Type B pancreatic cell (in vitro differentiated cells): ENCODE measurements around the gene POU6F2. TPM values are rescaled to one million over a fixed set of nuclear protein-coding genes. Genes with fewer than 3 reads are reported as not detected.

ENCODE experiments used
- DNase-seq: peaks from one replicate; pipeline ENCODE4 v3.0.0; 2021; ENCODE audit warnings: mixed read lengths; ENCODE audit not compliant: unreplicated experiment; ENCODE audit errors: extremely low spot score
- H3K27ac Mint-ChIP-seq: 2 replicates; pipeline ENCODE4 v1.8.0; 2021; ENCODE audit warnings: mild to moderate bottlenecking, mixed read lengths
- H3K27me3 Mint-ChIP-seq: 2 replicates; pipeline ENCODE4 v1.8.0; 2021; ENCODE audit warnings: mixed read lengths
- H3K36me3 Mint-ChIP-seq: 2 replicates; pipeline ENCODE4 v1.8.0; 2021; ENCODE audit warnings: mixed read lengths
- H3K4me1 Mint-ChIP-seq: one replicate; pipeline ENCODE4 v1.8.0; 2021; ENCODE audit warnings: mixed read lengths; ENCODE audit not compliant: unreplicated experiment
- H3K4me3 Mint-ChIP-seq: 2 replicates; pipeline ENCODE4 v1.8.0; 2021; ENCODE audit warnings: mild to moderate bottlenecking, mixed read lengths
- H3K9me3 Mint-ChIP-seq: 2 replicates; pipeline ENCODE4 v1.8.0; 2021; ENCODE audit warnings: mixed read lengths
- total RNA-seq: library from RNA; stranded (reverse); gene quantifications from 2 replicates; pipeline ENCODE4 v1.2.1, GENCODE V29; 2021; ENCODE audit warnings: low replicate concordance
- TF ChIP-seq, protein P1 (sequence below): fragments of 200-600 bp; sonication (generic); conservative IDR thresholded peaks from 2 replicates; pipeline ENCODE4 v1.5.0; 2021; ENCODE audit warnings: antibody characterized with exemption, mild to moderate bottlenecking

POU6F2 gene
- total RNA-seq, 1 donor from 2014 or later, result 1.4 TPM

DNA sequence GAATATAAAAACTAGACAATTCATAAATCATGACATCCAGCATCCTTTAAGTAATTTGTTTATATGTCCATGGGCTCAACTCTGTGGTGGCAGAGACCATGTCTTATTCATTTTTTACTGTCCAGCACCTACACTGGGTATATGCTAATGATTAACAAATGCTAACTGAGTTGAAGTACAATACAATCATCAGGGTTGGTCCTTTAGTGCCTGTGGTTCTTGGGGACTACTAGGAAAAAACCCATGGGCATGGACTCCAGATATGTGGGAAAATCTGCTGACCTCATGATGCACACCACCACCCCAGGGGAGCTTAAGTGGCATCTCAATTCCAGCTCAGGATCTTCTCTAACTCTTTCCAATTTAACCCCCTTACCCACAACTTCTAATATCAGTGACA, 503.2 kb downstream of the POU6F2 start:
- H3K36me3 Mint-ChIP-seq, result no peaks in the 10 kb centered on the region
- TF ChIP-seq, protein P1, sequence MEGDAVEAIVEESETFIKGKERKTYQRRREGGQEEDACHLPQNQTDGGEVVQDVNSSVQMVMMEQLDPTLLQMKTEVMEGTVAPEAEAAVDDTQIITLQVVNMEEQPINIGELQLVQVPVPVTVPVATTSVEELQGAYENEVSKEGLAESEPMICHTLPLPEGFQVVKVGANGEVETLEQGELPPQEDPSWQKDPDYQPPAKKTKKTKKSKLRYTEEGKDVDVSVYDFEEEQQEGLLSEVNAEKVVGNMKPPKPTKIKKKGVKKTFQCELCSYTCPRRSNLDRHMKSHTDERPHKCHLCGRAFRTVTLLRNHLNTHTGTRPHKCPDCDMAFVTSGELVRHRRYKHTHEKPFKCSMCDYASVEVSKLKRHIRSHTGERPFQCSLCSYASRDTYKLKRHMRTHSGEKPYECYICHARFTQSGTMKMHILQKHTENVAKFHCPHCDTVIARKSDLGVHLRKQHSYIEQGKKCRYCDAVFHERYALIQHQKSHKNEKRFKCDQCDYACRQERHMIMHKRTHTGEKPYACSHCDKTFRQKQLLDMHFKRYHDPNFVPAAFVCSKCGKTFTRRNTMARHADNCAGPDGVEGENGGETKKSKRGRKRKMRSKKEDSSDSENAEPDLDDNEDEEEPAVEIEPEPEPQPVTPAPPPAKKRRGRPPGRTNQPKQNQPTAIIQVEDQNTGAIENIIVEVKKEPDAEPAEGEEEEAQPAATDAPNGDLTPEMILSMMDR, result no peak
- H3K27me3 Mint-ChIP-seq, result no peaks in the 10 kb centered on the region
- H3K9me3 Mint-ChIP-seq, result no peaks in the 10 kb centered on the region
- no peak overlapping the region for H3K27ac Mint-ChIP-seq
- no peak for DNase-seq
- H3K4me3 Mint-ChIP-seq, result no peak overlapping the region
- no peaks in the 10 kb centered on the region for H3K4me1 Mint-ChIP-seq

- H3K27me3 Mint-ChIP-seq, result peaks cover 12% of the 10 kb centered on the region
- no peak overlapping the region for H3K27ac Mint-ChIP-seq
- no peaks in the 10 kb centered on the region for H3K9me3 Mint-ChIP-seq
- TF ChIP-seq, protein P1, result no peak
- H3K4me1 Mint-ChIP-seq, result peaks cover 8% of the 10 kb centered on the region
- H3K4me3 Mint-ChIP-seq, result no peak overlapping the region
- H3K36me3 Mint-ChIP-seq, result no peaks in the 10 kb centered on the region
- DNase-seq, result no peak
Observed at GRCh38 chr7:39488467-39489393, 511.0 kb downstream of the POU6F2 start.

- Mint-ChIP-seq H3K4me3 (no peak overlapping the region), H3K27ac (no peak overlapping the region), H3K27me3 (peaks cover 12% of the 10 kb centered on the region), H3K4me1 (peaks cover 8% of the 10 kb centered on the region), H3K36me3 (no peaks in the 10 kb centered on the region), H3K9me3 (no peaks in the 10 kb centered on the region)
- DNase-seq, result no peak
- TF ChIP-seq, protein P1, result no peak
Observed at GRCh38 chr7:39490296-39490695, 512.6 kb downstream of the POU6F2 start.

- TF ChIP-seq, protein P1, result no peak
- Mint-ChIP-seq H3K9me3 (no peaks in the 10 kb centered on the region), H3K27ac (no peak overlapping the region), H3K4me3 (no peak overlapping the region), H3K4me1 (peaks cover 8% of the 10 kb centered on the region), H3K36me3 (no peaks in the 10 kb centered on the region), H3K27me3 (peaks cover 8% of the 10 kb centered on the region)
- DNase-seq, result no peak
Observed at GRCh38 chr7:39493934-39494333, 516.2 kb downstream of the POU6F2 start.

GRCh38 chr7:39501358-39501757, 523.6 kb downstream of the POU6F2 start:
- Mint-ChIP-seq H3K27me3 (peaks cover 4% of the 10 kb centered on the region), H3K36me3 (no peaks in the 10 kb centered on the region), H3K4me1 (peaks cover 4% of the 10 kb centered on the region)

More at GRCh38 chr7:39501358-39501757, 523.6 kb downstream of the POU6F2 start:
- TF ChIP-seq, protein P1, result no peak
- DNase-seq, result no peak
- Mint-ChIP-seq H3K27ac (no peak overlapping the region), H3K9me3 (no peaks in the 10 kb centered on the region), H3K4me3 (no peak overlapping the region)
